HCT116 (cell line): ENCODE results near the gene GNG7. TPM values are rescaled to one million over a fixed set of nuclear protein-coding genes. Genes with fewer than 3 reads are reported as not detected.

Experiments
- ATAC-seq: fragments of 200-7000 bp; cut with Tn5 transposase; 2 replicates; pipeline ENCODE4 v1.9.1; 2020; ENCODE audit warnings: mild to moderate bottlenecking, moderate library complexity
- BruUV-seq: library from RNA; stranded (reverse); fragments of 400-500 nt; replicated peaks from 2 replicates; lab custom pipeline; 2021; lab: Mats Ljungman, UMichigan
- CTCF ChIA-PET: fragments of 300-600 bp; sonication (Branson Sonifier 250); formaldehyde crosslinking; loops from one replicate; lab custom pipeline; 2021; ENCODE audit warnings: antibody characterized with exemption; lab: Charles Lee
- POLR2A ChIA-PET: fragments of 300-600, 350-600 bp; sonication (Branson Sonifier 250); formaldehyde crosslinking; loops from one replicate; lab custom pipeline; 2021; ENCODE audit warnings: antibody characterized with exemption; lab: Charles Lee
- RAD21 ChIA-PET, 2 experiments: fragments of 300-600 bp; sonication (Branson Sonifier 250); formaldehyde crosslinking; loops; one replicate each; lab custom pipeline; 2023; ENCODE audit warnings: low total read pairs in 2 of 2; ENCODE audit not compliant: uncharacterized antibody in 2 of 2, unreplicated experiment in 2 of 2, low non-redundant PET in 1 of 2; lab: Charles Lee
- DNase-seq: peaks from one replicate; pipeline ENCODE4 v3.0.0-alpha.2; 2010; ENCODE audit warnings: low read depth, low spot score
- H2AFZ ChIP-seq: fragments of 200-600 bp; shearing (Covaris generic), sonication (generic); 2 replicates; pipeline ENCODE4 v1.6.1; 2017; ENCODE audit warnings: low read depth, mixed run types, mixed read lengths, antibody characterized with exemption, low read length; ENCODE audit not compliant: poor library complexity, severe bottlenecking
- H3K27ac ChIP-seq: 2 replicates; pipeline ENCODE4 v1.5.1; 2012; ENCODE audit warnings: low read depth, low read length
- H3K27me3 ChIP-seq: fragments of 200-600 bp; sonication (generic); 2 replicates; pipeline ENCODE4 v1.6.1; 2016; ENCODE audit warnings: mixed run types, low read length, mixed read lengths; ENCODE audit not compliant: insufficient read depth
- H3K36me3 ChIP-seq, 2 experiments: fragments of 200-500 bp in 1 of 2; fragments of 200-600 bp in 1 of 2; sonication (Bioruptor generic) in 1 of 2; sonication (generic) in 1 of 2; 2 replicates each; pipeline versions ENCODE4 v1.5.1 to v1.6.1; 2014 to 2016; ENCODE audit warnings: low read length in 2 of 2, inconsistent platforms in 1 of 2, mixed read lengths in 1 of 2, mixed run types in 1 of 2; ENCODE audit not compliant: insufficient read depth in 2 of 2, control insufficient read depth in 1 of 2
- H3K4me1 ChIP-seq, 2 experiments: fragments of 200-600 bp in 1 of 2; sonication (generic) in 1 of 2; 2 replicates each; pipeline versions ENCODE4 v1.5.1 to v1.6.1; 2012 to 2017; ENCODE audit warnings: low read length in 2 of 2, inconsistent platforms in 1 of 2, mild to moderate bottlenecking in 1 of 2, mixed read lengths in 1 of 2, mixed run types in 1 of 2, moderate library complexity in 1 of 2; ENCODE audit not compliant: insufficient read depth in 2 of 2, control insufficient read depth in 1 of 2
- H3K4me2 ChIP-seq: fragments of 200-600 bp; sonication (generic); 2 replicates; pipeline ENCODE4 v1.6.1; 2017; ENCODE audit warnings: mixed run types, low read length, mixed read lengths
- H3K4me3 ChIP-seq, 2 experiments: fragments of 200-600 bp in 1 of 2; sonication (generic) in 1 of 2; replicated peaks in 1 of 2; 2 replicates each; pipeline ENCODE4 v1.5.1; 2011 to 2016; ENCODE audit warnings: low read length in 2 of 2, control low read depth in 1 of 2, low read depth in 1 of 2, mild to moderate bottlenecking in 1 of 2, mixed read lengths in 1 of 2, mixed run types in 1 of 2
- H3K79me2 ChIP-seq: fragments of 200-600 bp; sonication (generic); 2 replicates; pipeline ENCODE4 v1.6.1; 2017; ENCODE audit warnings: mild to moderate bottlenecking, mixed run types, low read length, moderate library complexity, mixed read lengths; ENCODE audit not compliant: insufficient read depth
- H3K9ac ChIP-seq: fragments of 200-600 bp; sonication (generic); 2 replicates; pipeline ENCODE4 v1.6.1; 2016; ENCODE audit warnings: low read length, mixed read lengths
- H3K9me2 ChIP-seq: fragments of 200-600 bp; sonication (generic), shearing (Covaris generic); 2 replicates; pipeline ENCODE4 v1.6.1; 2017; ENCODE audit warnings: mixed run types, mild to moderate bottlenecking, moderate library complexity; ENCODE audit not compliant: insufficient read depth
- H3K9me3 ChIP-seq, 2 experiments: fragments of 200-500 bp in 1 of 2; fragments of 200-600 bp in 1 of 2; sonication (Bioruptor generic) in 1 of 2; sonication (generic) in 1 of 2; 2 replicates each; pipeline ENCODE4 v1.6.1; 2014 to 2017; ENCODE audit warnings: low read length in 2 of 2, mixed read lengths in 2 of 2, inconsistent platforms in 1 of 2, low read depth in 1 of 2, mild to moderate bottlenecking in 1 of 2, mixed run types in 1 of 2, moderate library complexity in 1 of 2; ENCODE audit not compliant: control insufficient read depth in 1 of 2, insufficient read depth in 1 of 2
- H4K20me1 ChIP-seq: fragments of 200-600 bp; sonication (generic), shearing (Covaris generic); 2 replicates; pipeline ENCODE4 v1.6.1; 2017; ENCODE audit warnings: mixed run types, mild to moderate bottlenecking, moderate library complexity; ENCODE audit not compliant: insufficient read depth
- EGR1 ChIP-seq: IDR thresholded peaks from 2 replicates; pipeline ENCODE4 v1.6.1; 2012; ENCODE audit warnings: low read depth
- RAD21 ChIP-seq: IDR thresholded peaks from 2 replicates; pipeline ENCODE4 v1.6.1; 2012; ENCODE audit warnings: low read depth, mild to moderate bottlenecking
- intact Hi-C: fragments of 100-400 bp; cut with micrococcal nuclease; formaldehyde crosslinking; loops from 2 replicates; pipeline ENCODE4 v1.10.0; 2022
- total RNA-seq: library from RNA; stranded (reverse); gene quantifications from one replicate; pipeline ENCODE4 v1.2.1, GENCODE V29; 2021; ENCODE audit not compliant: unreplicated experiment
- TF ChIP-seq, protein P1 (sequence below), 3 experiments: fragments of 200-600 bp in 1 of 3; sonication (generic) in 1 of 3; IDR thresholded peaks in 2 of 3; conservative IDR thresholded peaks in 1 of 3; 2 replicates each; pipeline ENCODE4 v1.5.1; 2012 to 2017; ENCODE audit warnings: low read depth in 2 of 3, low read length in 2 of 3, antibody characterized with exemption in 1 of 3, borderline replicate concordance in 1 of 3, control low read depth in 1 of 3, mild to moderate bottlenecking in 1 of 3, mixed read lengths in 1 of 3, mixed run types in 1 of 3, moderate library complexity in 1 of 3; ENCODE audit not compliant: insufficient read depth in 1 of 3
- TF ChIP-seq, protein P2 (sequence below): IDR thresholded peaks from 2 replicates; pipeline ENCODE4 v1.6.1; 2012

The GNG7 gene
- total RNA-seq, 1 experiment from 2014 or later: 11.3 TPM

DNA sequence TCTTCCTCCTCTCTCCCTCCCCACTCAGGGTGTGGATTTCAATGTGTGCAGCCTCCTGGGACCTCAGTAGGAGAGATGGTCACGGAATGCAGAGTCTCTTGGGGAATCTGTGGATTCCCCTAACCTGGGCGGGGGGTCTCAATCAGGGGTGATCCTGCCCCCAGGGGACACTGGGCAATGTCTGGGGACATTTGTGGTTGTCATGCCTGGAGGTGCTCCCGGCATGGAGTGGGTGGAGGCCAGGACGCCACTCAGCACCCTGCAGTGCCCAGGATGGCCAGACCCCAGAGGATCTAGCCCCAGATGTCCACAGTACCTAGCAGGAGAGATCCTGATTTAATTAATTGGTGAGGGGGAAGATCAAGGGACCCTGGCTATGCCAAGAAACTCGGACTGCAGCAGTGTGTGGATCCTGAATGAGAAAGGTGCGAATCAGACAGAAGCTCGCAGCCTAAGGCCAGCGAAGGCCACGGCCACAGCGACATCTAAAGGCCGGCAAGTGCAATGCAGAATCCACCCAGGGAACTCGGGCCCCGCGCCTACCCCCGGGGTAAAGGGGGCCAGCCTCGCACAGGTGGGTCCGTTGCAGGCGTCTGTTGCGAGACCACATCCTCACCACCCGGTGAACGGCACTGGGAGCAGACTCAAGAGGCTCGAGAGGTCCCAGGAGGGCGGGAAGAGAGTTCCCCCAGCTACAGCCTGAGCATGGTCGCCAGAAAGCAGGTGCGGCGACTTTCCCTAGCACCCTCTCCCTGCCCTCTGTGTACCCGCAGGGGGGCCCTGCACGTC, 88.8 kb downstream of the GNG7 start:
- no peak overlapping the region for H2AFZ ChIP-seq
- intact Hi-C loops: loop anchor here (5.0 to 10.0 kb wide), 2 partner anchors 336 to 459 kb away; partner anchors contain the start of gene AP3D1
- peak; percentile 63 for ATAC-seq
- RAD21 ChIA-PET: interaction anchor here in 1 of 2 experiments (0.8 kb wide), 1 partner anchor 138 kb away, joined by 3 read pairs; the partner anchor contains the start of gene GADD45B
- TF ChIP-seq EGR1 (no peak), RAD21 (peak; percentile 83)
- TF ChIP-seq, protein P1, sequence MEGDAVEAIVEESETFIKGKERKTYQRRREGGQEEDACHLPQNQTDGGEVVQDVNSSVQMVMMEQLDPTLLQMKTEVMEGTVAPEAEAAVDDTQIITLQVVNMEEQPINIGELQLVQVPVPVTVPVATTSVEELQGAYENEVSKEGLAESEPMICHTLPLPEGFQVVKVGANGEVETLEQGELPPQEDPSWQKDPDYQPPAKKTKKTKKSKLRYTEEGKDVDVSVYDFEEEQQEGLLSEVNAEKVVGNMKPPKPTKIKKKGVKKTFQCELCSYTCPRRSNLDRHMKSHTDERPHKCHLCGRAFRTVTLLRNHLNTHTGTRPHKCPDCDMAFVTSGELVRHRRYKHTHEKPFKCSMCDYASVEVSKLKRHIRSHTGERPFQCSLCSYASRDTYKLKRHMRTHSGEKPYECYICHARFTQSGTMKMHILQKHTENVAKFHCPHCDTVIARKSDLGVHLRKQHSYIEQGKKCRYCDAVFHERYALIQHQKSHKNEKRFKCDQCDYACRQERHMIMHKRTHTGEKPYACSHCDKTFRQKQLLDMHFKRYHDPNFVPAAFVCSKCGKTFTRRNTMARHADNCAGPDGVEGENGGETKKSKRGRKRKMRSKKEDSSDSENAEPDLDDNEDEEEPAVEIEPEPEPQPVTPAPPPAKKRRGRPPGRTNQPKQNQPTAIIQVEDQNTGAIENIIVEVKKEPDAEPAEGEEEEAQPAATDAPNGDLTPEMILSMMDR (IDR thresholded peaks at IDR 0.05 in 2 of 3, conservative IDR thresholded peaks at IDR 0.05 in 1 of 3; ENCODE audit: borderline replicate concordance in 1 of 3, insufficient read depth in 1 of 3, low read depth in 2 of 3, low read length in 2 of 3): peak; percentile 59 to 97 (median 91); a peak in 5 of 6 replicates
- TF ChIP-seq, protein P2, sequence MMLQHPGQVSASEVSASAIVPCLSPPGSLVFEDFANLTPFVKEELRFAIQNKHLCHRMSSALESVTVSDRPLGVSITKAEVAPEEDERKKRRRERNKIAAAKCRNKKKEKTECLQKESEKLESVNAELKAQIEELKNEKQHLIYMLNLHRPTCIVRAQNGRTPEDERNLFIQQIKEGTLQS: no peak
- TF ChIP-seq, all 23 proteins: peak for 2
- Histone ChIP-seq H4K20me1 (no peaks in the 10 kb centered on the region), H3K27ac (no peak overlapping the region), H3K79me2 (no peaks in the 10 kb centered on the region), H3K4me2 (peak overlapping the region; percentile 24), H3K9ac (no peak overlapping the region; the same call in 1 of the 2 replicates), H3K9me2 (no peaks in the 10 kb centered on the region), H3K4me3 (no peak overlapping the region), H3K27me3 (no peaks in the 10 kb centered on the region), H3K9me3 (no peaks in the 10 kb centered on the region), H3K36me3 (no peaks in the 10 kb centered on the region), H3K4me1 (peaks cover 22 to 41% of the 10 kb centered on the region in 2 experiments)
- ChIA-PET POLR2A (interaction anchor here (2.4 to 8.0 kb wide), 2 partner anchors 137 to 138 kb away, joined by 13 to 67 read pairs; partner anchors contain the start of gene GADD45B), CTCF (interaction anchor here (0.6 to 1.5 kb wide), 14 partner anchors 11 to 230 kb away, joined by 3 to 8 read pairs (median 4); partner anchors contain the start of genes GADD45B and THOP1)
- no peak for DNase-seq
- BruUV-seq: no TSS peak
